GM12891 (cell line): ENCODE results near the gene GAL3ST1.

Experiments used
- POLR2A ChIP-seq: IDR thresholded peaks from 2 replicates; pipeline ENCODE4 v1.6.1; 2011; ENCODE audit warnings: low read depth, low read length, control low read depth
- POU2F2 ChIP-seq: IDR thresholded peaks from 2 replicates; pipeline ENCODE4 v1.6.1; 2011; ENCODE audit warnings: low read depth, mild to moderate bottlenecking, control low read depth, low read length, moderate library complexity

DNA sequence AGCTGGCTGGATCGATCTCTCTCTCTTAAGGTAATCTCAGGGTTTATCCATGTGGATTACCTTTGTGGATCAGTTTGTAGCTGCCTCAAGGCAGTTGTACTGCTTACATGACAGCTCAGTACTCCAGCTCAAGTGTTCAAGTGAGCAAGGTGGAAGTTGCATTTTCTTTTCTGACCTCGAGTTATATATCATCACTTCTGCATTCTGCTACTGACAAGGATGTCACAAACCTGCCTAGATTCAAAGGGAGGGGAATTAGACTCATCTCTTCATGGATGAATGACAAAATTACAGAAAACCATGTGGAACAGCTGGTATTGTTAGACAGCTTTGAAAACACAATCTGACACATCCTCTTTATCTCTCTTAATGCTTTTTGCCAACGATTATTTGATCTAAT lies 26.5 kb upstream of the GAL3ST1 start:
- TF ChIP-seq POLR2A (no peak), POU2F2 (no peak)
